SK-N-SH (cell line): ENCODE measurements around the gene RAPGEF3. TPM values are rescaled to one million over a fixed set of nuclear protein-coding genes. Genes with fewer than 3 reads are reported as not detected.

Experiments used
- CTCF ChIA-PET: fragments of 300-600, 350-600 bp; formaldehyde crosslinking; extraction: SDS; loops from one replicate; lab custom pipeline; 2021; lab: Yijun Ruan, JAX
- POLR2A ChIA-PET: fragments of 350-600 bp; sonication (Branson Sonifier 250); formaldehyde crosslinking; extraction: SDS; loops from one replicate; lab custom pipeline; 2020; ENCODE audit warnings: antibody characterized with exemption, inconsistent platforms; lab: Yijun Ruan, JAX
- DNase-seq: peaks from one replicate; pipeline ENCODE4 v3.0.0; 2012
- H2AFZ ChIP-seq: fragments of 200-600 bp; sonication (generic); 2 replicates; pipeline ENCODE4 v1.8.1; 2016; ENCODE audit warnings: antibody characterized with exemption, mild to moderate bottlenecking, low read depth
- H3F3A ChIP-seq: fragments of 200-600 bp; sonication (generic); replicated peaks from 2 replicates; pipeline ENCODE3; 2016; ENCODE audit warnings: antibody characterized with exemption, mild to moderate bottlenecking; ENCODE audit not compliant: insufficient read depth
- H3K27ac ChIP-seq, 2 experiments: fragments of 200-500 bp in 1 of 2; fragments of 200-600 bp in 1 of 2; sonication (Bioruptor generic) in 1 of 2; sonication (generic), shearing (Covaris generic) in 1 of 2; 2 replicates each; pipeline versions ENCODE4 v1.5.1 to v1.6.1; 2014 to 2016; ENCODE audit warnings: low read depth in 2 of 2, inconsistent platforms in 1 of 2, low read length in 1 of 2, mild to moderate bottlenecking in 1 of 2, mixed read lengths in 1 of 2
- H3K27me3 ChIP-seq: fragments of 200-600 bp; sonication (generic), shearing (Covaris generic); 2 replicates; pipeline ENCODE4 v1.6.1; 2016; ENCODE audit warnings: mixed run types; ENCODE audit not compliant: insufficient read depth
- H3K36me3 ChIP-seq, 2 experiments: fragments of 200-500 bp in 1 of 2; fragments of 200-600 bp in 1 of 2; sonication (Bioruptor generic) in 1 of 2; sonication (generic) in 1 of 2; replicated peaks in 1 of 2; 2 replicates each; pipeline versions ENCODE3 to v1.5.1; 2014 to 2016; ENCODE audit warnings: low read length in 1 of 2, mild to moderate bottlenecking in 1 of 2; ENCODE audit not compliant: insufficient read depth in 2 of 2, control insufficient read depth in 1 of 2
- H3K4me1 ChIP-seq, 2 experiments: fragments of 200-500 bp in 1 of 2; fragments of 200-600 bp in 1 of 2; sonication (Bioruptor generic) in 1 of 2; sonication (generic), shearing (Covaris generic) in 1 of 2; 2 replicates each; pipeline versions ENCODE4 v1.5.1 to v1.6.1; 2014 to 2016; ENCODE audit warnings: low read depth in 1 of 2, low read length in 1 of 2, mixed run types in 1 of 2; ENCODE audit not compliant: insufficient read depth in 2 of 2, control insufficient read depth in 1 of 2
- H3K4me2 ChIP-seq: fragments of 200-600 bp; sonication (generic), shearing (Covaris generic); 2 replicates; pipeline ENCODE4 v1.6.1; 2017; ENCODE audit warnings: mixed run types
- H3K4me3 ChIP-seq, 2 experiments: fragments of 200-500 bp in 1 of 2; fragments of 200-600 bp in 1 of 2; sonication (Bioruptor generic) in 1 of 2; sonication (generic), shearing (Covaris generic) in 1 of 2; 2 replicates each; pipeline versions ENCODE4 v1.5.1 to v1.8.1; 2014 to 2016; ENCODE audit warnings: low read depth in 2 of 2, inconsistent platforms in 1 of 2, low read length in 1 of 2, mild to moderate bottlenecking in 1 of 2, mixed read lengths in 1 of 2, moderate library complexity in 1 of 2
- H3K79me2 ChIP-seq: fragments of 200-600 bp; sonication (generic); 2 replicates; pipeline ENCODE4 v1.8.1; 2017; ENCODE audit warnings: mild to moderate bottlenecking; ENCODE audit not compliant: insufficient read depth
- H3K9ac ChIP-seq: fragments of 200-600 bp; sonication (generic); 2 replicates; pipeline ENCODE4 v1.6.1; 2017; ENCODE audit warnings: mixed run types
- H3K9me2 ChIP-seq: fragments of 200-600 bp; sonication (generic); 2 replicates; pipeline ENCODE4 v1.6.1; 2017; ENCODE audit warnings: mixed run types
- H3K9me3 ChIP-seq: fragments of 200-600 bp; sonication (generic); 2 replicates; pipeline ENCODE4 v1.6.1; 2017; ENCODE audit warnings: mixed run types, mild to moderate bottlenecking, moderate library complexity
- H4K20me1 ChIP-seq: fragments of 200-600 bp; sonication (generic); 2 replicates; pipeline ENCODE4 v1.6.1; 2017; ENCODE audit warnings: mild to moderate bottlenecking, mixed run types; ENCODE audit not compliant: insufficient read depth
- CHD2 ChIP-seq: fragments of 150-350 bp; IDR thresholded peaks from 2 replicates; pipeline ENCODE4 v1.6.1; 2018; ENCODE audit warnings: low read length; ENCODE audit not compliant: partially characterized antibody
- EP300 ChIP-seq, 2 experiments: IDR thresholded peaks; 2 replicates each; pipeline versions ENCODE4 v1.4.0 to v1.6.1; 2012; ENCODE audit warnings: borderline replicate concordance in 1 of 2, low read depth in 1 of 2, low read length in 1 of 2
- FOSL2 ChIP-seq: IDR thresholded peaks from 2 replicates; pipeline ENCODE4 v1.4.0; 2012; ENCODE audit warnings: low read depth, mild to moderate bottlenecking, moderate library complexity, borderline replicate concordance
- FOXJ3 ChIP-seq: sonication (generic); formaldehyde crosslinking; IDR thresholded peaks from 2 replicates; pipeline ENCODE4 v1.5.1; 2020; ENCODE audit warnings: mild to moderate bottlenecking, missing genetic modification reagents
- GABPA ChIP-seq: IDR thresholded peaks from 2 replicates; pipeline ENCODE4 v1.4.0; 2012; ENCODE audit warnings: low read depth, mild to moderate bottlenecking
- GATA2 ChIP-seq: sonication (generic); formaldehyde crosslinking; IDR thresholded peaks from 2 replicates; pipeline ENCODE4 v1.5.0; 2020; ENCODE audit warnings: mild to moderate bottlenecking, missing genetic modification reagents
- MAX ChIP-seq: IDR thresholded peaks from 2 replicates; pipeline ENCODE4 v1.4.0; 2012; ENCODE audit warnings: low read depth
- MEF2A ChIP-seq: IDR thresholded peaks from 2 replicates; pipeline ENCODE4 v1.4.0; 2012; ENCODE audit warnings: low read depth, borderline replicate concordance
- NRF1 ChIP-seq: IDR thresholded peaks from 2 replicates; pipeline ENCODE4 v1.6.1; 2012; ENCODE audit warnings: low read depth, mild to moderate bottlenecking, low read length
- POLR2AphosphoS5 ChIP-seq: IDR thresholded peaks from 2 replicates; pipeline ENCODE4 v1.6.1; 2012; ENCODE audit warnings: low read depth, low read length
- RAD21 ChIP-seq: IDR thresholded peaks from 2 replicates; pipeline ENCODE4 v1.6.1; 2012; ENCODE audit warnings: mild to moderate bottlenecking, low read length
- SMC3 ChIP-seq: IDR thresholded peaks from 2 replicates; pipeline ENCODE4 v1.6.1; 2012; ENCODE audit warnings: low read depth, low read length, improper control_type of control experiment
- TAF1 ChIP-seq: IDR thresholded peaks from 2 replicates; pipeline ENCODE4 v1.6.1; 2012; ENCODE audit warnings: low read depth, mild to moderate bottlenecking, low read length, moderate library complexity, borderline replicate concordance
- TCF12 ChIP-seq: IDR thresholded peaks from 2 replicates; pipeline ENCODE4 v1.4.0; 2012
- TEAD4 ChIP-seq: IDR thresholded peaks from 2 replicates; pipeline ENCODE4 v1.4.0; 2012; ENCODE audit warnings: mild to moderate bottlenecking, borderline replicate concordance; ENCODE audit not compliant: insufficient read depth
- WGBS: methylation state at CpG from one replicate; pipeline ENCODE4 v1.1.6; 2017; ENCODE audit warnings: low lambda C conversion rate; 5-methylcytosine and 5-hydroxymethylcytosine counted together
- polyA plus RNA-seq, 3 experiments: library from polyadenylated mRNA; depleted of rRNA; stranded (reverse); fragments of >200 nt; gene quantifications; 2 replicates each; pipeline ENCODE4 v1.2.3, GENCODE V29; 2012
- TF ChIP-seq, protein P1 (sequence below): fragments of 200-600 bp; sonication (generic); IDR thresholded peaks from 2 replicates; pipeline ENCODE4 v1.6.1; 2017; ENCODE audit warnings: antibody characterized with exemption, mild to moderate bottlenecking, moderate library complexity

RAPGEF3 gene
- polyA plus RNA-seq, 1 of the 3 experiments (the other 2 are of a cell fraction), result 0.90 TPM

DNA sequence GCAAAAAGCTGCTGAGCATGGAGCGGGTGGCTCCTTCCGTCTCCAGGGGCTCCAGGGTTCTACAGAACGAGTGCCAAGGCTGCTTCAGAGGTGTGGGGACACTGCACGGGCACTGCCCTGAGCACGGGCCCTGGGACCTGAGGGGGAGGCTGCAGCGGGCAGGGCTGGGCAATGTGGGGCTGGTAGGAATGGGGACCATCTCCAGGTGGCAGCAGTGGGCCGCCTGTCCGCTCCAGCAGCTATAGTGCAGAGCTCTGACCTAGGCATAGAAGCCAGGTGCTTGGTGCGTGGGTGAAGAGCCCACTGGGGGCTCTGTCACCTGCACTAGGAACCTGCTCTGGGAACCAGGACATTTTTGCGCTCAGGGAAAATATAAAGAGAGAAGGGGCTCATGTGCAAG, 38.8 kb upstream of the RAPGEF3 start:
- peaks cover 15 to 58% of the 10 kb centered on the region in 2 experiments for H3K36me3 ChIP-seq
- peaks cover 6 to 21% of the 10 kb centered on the region in 2 experiments; a peak in 2 of 4 replicates for H3K4me1 ChIP-seq
- peaks cover 45% of the 10 kb centered on the region for H3K79me2 ChIP-seq

GRCh38 chr12:47795814-47796411, 37.2 kb upstream of the RAPGEF3 start:
- ChIA-PET POLR2A (no interaction called here), CTCF (interaction anchor here (1.8 to 15.5 kb wide), 4 partner anchors 16 to 54 kb away, joined by 6 to 247 read pairs (median 17); no protein-coding TSS in a partner anchor)
- no peak for TF ChIP-seq GABPA
- H3K9ac ChIP-seq, result no peak overlapping the region
- no peak for DNase-seq
- over 99% methylated on average over 7 of the region's 22 CpGs for WGBS
- H3K9me3 ChIP-seq, result no peaks in the 10 kb centered on the region
- H3K4me1 ChIP-seq, result peaks cover 0 to 10% of the 10 kb centered on the region in 2 experiments; a peak in 1 of 4 replicates
- no peaks in the 10 kb centered on the region for H3K9me2 ChIP-seq
- H3K27ac ChIP-seq, result no peak overlapping the region
- no peak overlapping the region for H3K4me2 ChIP-seq
- peaks cover 17 to 69% of the 10 kb centered on the region in 2 experiments for H3K36me3 ChIP-seq
- H3F3A ChIP-seq, result no peaks in the 10 kb centered on the region
- H4K20me1 ChIP-seq, result peaks cover 26% of the 10 kb centered on the region
- no peaks in the 10 kb centered on the region for H3K27me3 ChIP-seq
- H2AFZ ChIP-seq, result no peak overlapping the region
- H3K4me3 ChIP-seq, result no peak overlapping the region
- H3K79me2 ChIP-seq, result peaks cover 30% of the 10 kb centered on the region

More for the DNA sequence above, 38.8 kb upstream of the RAPGEF3 start:
- WGBS, result 84% methylated on average over 7 of the region's 10 CpGs
- H4K20me1 ChIP-seq, result peaks cover 41% of the 10 kb centered on the region
- TF ChIP-seq NRF1, result no peak
- TF ChIP-seq SMC3, result peak; percentile 61
- TF ChIP-seq RAD21, result peak; percentile 67
- TF ChIP-seq, protein P1, sequence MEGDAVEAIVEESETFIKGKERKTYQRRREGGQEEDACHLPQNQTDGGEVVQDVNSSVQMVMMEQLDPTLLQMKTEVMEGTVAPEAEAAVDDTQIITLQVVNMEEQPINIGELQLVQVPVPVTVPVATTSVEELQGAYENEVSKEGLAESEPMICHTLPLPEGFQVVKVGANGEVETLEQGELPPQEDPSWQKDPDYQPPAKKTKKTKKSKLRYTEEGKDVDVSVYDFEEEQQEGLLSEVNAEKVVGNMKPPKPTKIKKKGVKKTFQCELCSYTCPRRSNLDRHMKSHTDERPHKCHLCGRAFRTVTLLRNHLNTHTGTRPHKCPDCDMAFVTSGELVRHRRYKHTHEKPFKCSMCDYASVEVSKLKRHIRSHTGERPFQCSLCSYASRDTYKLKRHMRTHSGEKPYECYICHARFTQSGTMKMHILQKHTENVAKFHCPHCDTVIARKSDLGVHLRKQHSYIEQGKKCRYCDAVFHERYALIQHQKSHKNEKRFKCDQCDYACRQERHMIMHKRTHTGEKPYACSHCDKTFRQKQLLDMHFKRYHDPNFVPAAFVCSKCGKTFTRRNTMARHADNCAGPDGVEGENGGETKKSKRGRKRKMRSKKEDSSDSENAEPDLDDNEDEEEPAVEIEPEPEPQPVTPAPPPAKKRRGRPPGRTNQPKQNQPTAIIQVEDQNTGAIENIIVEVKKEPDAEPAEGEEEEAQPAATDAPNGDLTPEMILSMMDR, result peak; percentile 41
- no peak for TF ChIP-seq POLR2AphosphoS5
- H3F3A ChIP-seq, result no peaks in the 10 kb centered on the region
- no peaks in the 10 kb centered on the region for H3K9me3 ChIP-seq
- no peaks in the 10 kb centered on the region for H3K9me2 ChIP-seq
- peak; percentile 76 for DNase-seq
- POLR2A ChIA-PET, result interaction anchor here (1.0 kb wide), 1 partner anchor 41 kb away, joined by 3 read pairs; no protein-coding TSS in a partner anchor
- no peak overlapping the region for H3K9ac ChIP-seq
- H2AFZ ChIP-seq, result no peak overlapping the region
- H3K27me3 ChIP-seq, result no peaks in the 10 kb centered on the region
- no peak overlapping the region for H3K4me3 ChIP-seq
- H3K4me2 ChIP-seq, result no peak overlapping the region
- CTCF ChIA-PET, result interaction anchor here (0.6 to 15.5 kb wide), 13 partner anchors 10 to 151 kb away, joined by 3 to 247 read pairs (median 4); partner anchors contain the start of gene HDAC7
- no peak overlapping the region for H3K27ac ChIP-seq

- Histone ChIP-seq H3K9ac (no peak overlapping the region), H3K4me3 (no peak overlapping the region), H3K4me2 (no peak overlapping the region), H3F3A (no peaks in the 10 kb centered on the region), H3K9me3 (no peaks in the 10 kb centered on the region), H2AFZ (no peak overlapping the region), H3K4me1 (peaks cover 0 to 10% of the 10 kb centered on the region in 2 experiments; a peak in 1 of 4 replicates), H3K27ac (no peak overlapping the region), H3K36me3 (peaks cover 17 to 70% of the 10 kb centered on the region in 2 experiments), H3K27me3 (no peaks in the 10 kb centered on the region), H3K79me2 (peaks cover 24% of the 10 kb centered on the region), H3K9me2 (no peaks in the 10 kb centered on the region), H4K20me1 (peaks cover 20% of the 10 kb centered on the region)
- ChIA-PET POLR2A (no interaction called here), CTCF (interaction anchor here (0.8 to 15.5 kb wide), 5 partner anchors 15 to 53 kb away, joined by 3 to 247 read pairs (median 9); no protein-coding TSS in a partner anchor)
- no peak for DNase-seq
- WGBS, result 96% methylated on average over 20 of the region's 21 CpGs
- TF ChIP-seq POLR2AphosphoS5 (no peak), NRF1 (no peak), TAF1 (no peak), GATA2 (CRISPR knock-in tag) (no peak), CHD2 (no peak), MAX (no peak), FOXJ3 (CRISPR knock-in tag) (no peak), EP300 (IDR thresholded peaks at IDR 0.05; ENCODE audit: borderline replicate concordance in 1 of 2, low read depth in 1 of 2, low read length in 1 of 2) (no peak), MEF2A (no peak), FOSL2 (no peak), TCF12 (no peak), TEAD4 (no peak)
Measured at GRCh38 chr12:47795121-47795813, 36.6 kb upstream of the RAPGEF3 start.
